ENCODE measurements around the gene DNAJC21.

Gene DNAJC21

GRCh38 chr5:34929134-34929719 is at the start of gene DNAJC21:
DNAJC21 (plus strand) TSS chr5:34929559; CDS start chr5:34929820, 261 bp downstream.
- peak within 1 kb of the TSS; percentile 95 for H3K4me3 ChIP-seq (ENCODE audit: control insufficient read depth, low read depth, low read length)
- TF ChIP-seq CTCF (IDR thresholded peaks at IDR 0.05; ENCODE audit: control insufficient read depth, insufficient read depth, low read depth, low read length, missing control alignments), result no peak
- DNase-seq (ENCODE audit: low read depth), result peak; percentile 82

GRCh38 chr5:34881246-34881645 is 48.1 kb upstream of the DNAJC21 start:
- no peak for TF ChIP-seq CTCF (IDR thresholded peaks at IDR 0.05; ENCODE audit: control insufficient read depth, insufficient read depth, low read depth, low read length, missing control alignments)
- DNase-seq (ENCODE audit: low read depth), result no peak
- no peak overlapping the region for H3K4me3 ChIP-seq (ENCODE audit: control insufficient read depth, low read depth, low read length)

GRCh38 chr5:34886392-34887119 is 42.8 kb upstream of the DNAJC21 start:
- H3K4me3 ChIP-seq (ENCODE audit: control insufficient read depth, low read depth, low read length), result no peak overlapping the region
- no peak for DNase-seq (ENCODE audit: low read depth)
- TF ChIP-seq CTCF (IDR thresholded peaks at IDR 0.05; ENCODE audit: control insufficient read depth, insufficient read depth, low read depth, low read length, missing control alignments), result no peak

- TF ChIP-seq CTCF (IDR thresholded peaks at IDR 0.05; ENCODE audit: control insufficient read depth, insufficient read depth, low read depth, low read length, missing control alignments), result no peak
- no peak overlapping the region for H3K4me3 ChIP-seq (ENCODE audit: control insufficient read depth, low read depth, low read length)
- no peak for DNase-seq (ENCODE audit: low read depth)
Measured at GRCh38 chr5:34889394-34889793, 40.0 kb upstream of the DNAJC21 start.

- no peak for TF ChIP-seq CTCF (IDR thresholded peaks at IDR 0.05; ENCODE audit: control insufficient read depth, insufficient read depth, low read depth, low read length, missing control alignments)
- no peak overlapping the region for H3K4me3 ChIP-seq (ENCODE audit: control insufficient read depth, low read depth, low read length)
- DNase-seq (ENCODE audit: low read depth), result peak; percentile 94
Measured at GRCh38 chr5:34891981-34892380, 37.4 kb upstream of the DNAJC21 start.

GRCh38 chr5:34892414-34892813 is 36.9 kb upstream of the DNAJC21 start:
- DNase-seq (ENCODE audit: low read depth), result no peak
- TF ChIP-seq CTCF (IDR thresholded peaks at IDR 0.05; ENCODE audit: control insufficient read depth, insufficient read depth, low read depth, low read length, missing control alignments), result no peak

More at GRCh38 chr5:34892414-34892813, 36.9 kb upstream of the DNAJC21 start:
- H3K4me3 ChIP-seq (ENCODE audit: control insufficient read depth, low read depth, low read length), result no peak overlapping the region
